Colon (tissue), 2 donors: ENCODE results near the gene ARHGEF9.
"Not testable (repeated sequence)": the region's sequence is repeated elsewhere in the genome, so short reads cannot be mapped to it uniquely, and the experiment has no call there.

Source experiments
- FAIRE-seq: peaks from 2 replicates; lab custom pipeline; 2012; peaks lifted over from hg19 to GRCh38; lab: Jason Lieb, UNC
- donor health status: control.
- donor health status: control.

ARHGEF9 gene

GRCh38 chrX:63784902-63785707, at the start of gene ARHGEF9:
Gene ARHGEF9 (minus strand): TSS chrX:63785214. CDS start chrX:63785145, 69 bp downstream.
- FAIRE-seq, result no peak

- FAIRE-seq, result not testable (repeated sequence)
These were observed 40.4 kb upstream of the ARHGEF9 start for GRCh38 chrX:63825446-63825845.

- no peak for FAIRE-seq
These were observed 33.1 kb upstream of the ARHGEF9 start for GRCh38 chrX:63818156-63818555.

GRCh38 chrX:63817696-63818095, 32.7 kb upstream of the ARHGEF9 start:
- no peak for FAIRE-seq

- FAIRE-seq, result no peak
These were observed 27.8 kb upstream of the ARHGEF9 start for GRCh38 chrX:63812823-63813222.

DNA sequence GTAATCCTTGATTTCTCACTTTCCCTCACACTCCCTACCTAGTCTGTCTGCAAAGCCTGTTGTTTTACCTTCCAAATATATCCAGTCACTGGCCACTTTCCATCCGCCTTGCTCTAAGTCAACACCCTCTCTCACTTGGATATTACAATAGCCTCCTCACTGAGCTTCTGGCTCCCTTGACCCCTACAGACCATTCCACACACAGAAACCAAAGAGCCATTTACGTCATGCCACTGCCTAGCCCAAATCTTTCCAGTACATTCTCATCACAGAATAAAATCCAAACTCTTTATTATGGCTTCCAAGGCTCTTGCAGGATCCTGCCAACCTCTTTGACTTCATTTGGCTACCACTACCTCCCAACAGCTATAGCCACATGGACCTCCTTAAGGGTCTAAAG, 25.7 kb upstream of the ARHGEF9 start:
- no peak for FAIRE-seq

GRCh38 chrX:63809173-63809572, 24.2 kb upstream of the ARHGEF9 start:
- FAIRE-seq, result no peak

- FAIRE-seq, result peak; percentile 72
These were observed 10.4 kb upstream of the ARHGEF9 start for GRCh38 chrX:63795406-63795805.

- FAIRE-seq, result no peak
These were observed 660 bp upstream of the ARHGEF9 start for GRCh38 chrX:63785708-63786040.

DNA sequence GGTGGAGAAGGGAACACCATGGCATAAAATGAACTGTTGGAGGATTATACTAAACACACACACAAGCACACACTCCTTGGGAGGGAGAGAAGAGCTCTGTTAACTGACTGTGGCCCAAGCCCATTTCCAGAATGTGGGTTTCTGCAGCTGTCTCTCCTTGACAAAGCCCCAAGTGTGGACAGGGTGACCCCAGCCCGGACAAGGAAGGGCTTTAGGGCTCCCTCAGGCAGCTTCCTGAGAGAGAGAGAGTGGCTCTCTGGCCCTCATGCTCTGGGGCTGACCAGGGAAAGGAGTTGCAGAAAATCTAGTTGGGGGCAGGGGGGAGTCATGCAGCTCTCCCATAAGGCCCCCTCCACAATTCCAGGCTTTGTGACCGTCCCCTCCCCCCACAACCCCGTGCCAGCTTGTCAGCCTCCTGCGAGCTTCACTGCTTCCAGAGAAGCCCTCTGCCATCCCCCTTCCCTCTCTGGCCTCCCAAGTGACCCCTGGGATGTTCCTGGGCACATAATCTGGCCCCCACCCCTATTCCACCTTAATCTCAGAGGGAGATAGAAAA, 590 bp downstream of the ARHGEF9 start:
- FAIRE-seq, result no peak

DNA sequence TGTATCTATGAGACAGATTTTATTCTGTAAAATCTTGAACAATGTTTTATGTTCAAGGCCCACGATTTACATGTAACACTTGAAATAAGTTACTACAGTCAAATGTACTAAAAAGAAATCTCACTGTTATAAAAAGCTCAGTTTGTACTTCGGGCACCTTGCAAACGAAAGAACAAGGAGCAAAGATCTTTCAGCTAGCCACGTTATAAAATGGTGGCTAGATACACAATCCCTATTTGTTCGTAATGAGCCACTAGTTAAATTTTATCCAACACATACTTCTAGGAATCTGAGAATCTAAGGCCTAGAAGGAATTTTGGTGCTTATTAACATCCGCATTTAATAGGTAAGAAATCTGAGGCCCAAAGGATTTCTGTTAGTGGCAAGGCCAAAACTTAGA, 2.5 kb downstream of the ARHGEF9 start:
- FAIRE-seq, result peak; percentile 86

- no peak for FAIRE-seq
These were observed 16.3 kb downstream of the ARHGEF9 start for GRCh38 chrX:63768760-63769159.

GRCh38 chrX:63765712-63766111, 19.3 kb downstream of the ARHGEF9 start:
- FAIRE-seq, result no peak

- no peak for FAIRE-seq
These were observed 20.1 kb downstream of the ARHGEF9 start for GRCh38 chrX:63764946-63765345.

- no peak for FAIRE-seq
These were observed 23.4 kb downstream of the ARHGEF9 start for GRCh38 chrX:63761639-63762038.

GRCh38 chrX:63758011-63758410, 27.0 kb downstream of the ARHGEF9 start:
- FAIRE-seq, result no peak

GRCh38 chrX:63755892-63756291, 29.1 kb downstream of the ARHGEF9 start:
- no peak for FAIRE-seq

GRCh38 chrX:63754860-63755579, 30.0 kb downstream of the ARHGEF9 start:
- FAIRE-seq, result peak; percentile 91

DNA sequence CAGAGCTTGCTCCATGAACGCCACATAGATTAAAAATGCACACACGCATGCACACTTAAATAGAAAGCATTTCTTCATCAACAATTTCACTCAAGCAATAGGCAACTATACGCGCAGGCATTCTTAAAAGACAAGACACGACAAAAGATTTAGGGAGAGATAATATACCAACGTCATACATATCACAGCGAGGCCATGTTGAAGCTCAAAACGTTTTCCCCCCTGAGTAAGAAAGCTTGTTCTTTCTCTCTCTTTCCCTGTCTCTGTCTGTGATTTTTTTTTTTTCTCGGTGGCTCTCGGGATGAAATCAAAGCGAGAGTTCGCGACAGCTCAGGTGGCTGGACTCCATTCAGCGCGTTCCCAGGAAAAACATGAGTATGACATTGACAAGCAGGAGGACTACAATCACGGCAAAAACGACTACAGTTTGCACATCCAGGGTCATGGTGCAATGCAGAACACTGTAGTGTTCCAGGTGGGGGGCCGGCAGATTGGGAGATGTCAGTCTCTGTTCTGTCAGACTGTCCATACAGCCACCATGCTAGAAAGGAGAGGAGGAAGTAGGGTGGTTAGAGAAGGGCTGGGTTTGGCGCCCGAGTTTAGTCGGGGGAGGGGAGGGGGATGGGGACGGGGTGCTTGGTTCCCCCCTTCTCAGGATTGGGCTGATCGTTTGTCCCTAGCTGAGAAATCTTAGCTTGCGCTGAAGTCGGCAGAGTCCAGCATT, 30.7 kb downstream of the ARHGEF9 start:
- FAIRE-seq, result peak; percentile 81

- no peak for FAIRE-seq
These were observed 33.5 kb downstream of the ARHGEF9 start for GRCh38 chrX:63751481-63751880.

GRCh38 chrX:63750811-63751210, 34.2 kb downstream of the ARHGEF9 start:
- FAIRE-seq, result no peak

DNA sequence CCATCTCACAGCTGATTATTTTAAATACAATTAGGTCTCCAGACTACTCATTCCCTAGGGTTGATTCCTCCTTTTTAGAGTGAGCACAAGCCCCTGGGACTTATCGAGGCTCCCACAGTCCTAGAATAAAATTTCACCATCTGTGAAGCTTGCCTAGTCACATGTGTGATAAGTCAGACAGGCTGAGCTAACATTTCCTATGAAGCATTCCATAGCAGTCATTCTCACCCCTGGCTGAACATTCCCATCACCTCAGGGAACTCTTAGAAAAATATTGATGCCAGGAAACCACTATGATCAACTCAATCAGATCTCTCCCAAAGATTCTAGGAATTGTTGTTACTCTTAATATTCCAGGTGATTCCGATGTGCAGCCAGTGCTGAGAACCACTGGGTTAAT, 37.7 kb downstream of the ARHGEF9 start:
- FAIRE-seq, result no peak

GRCh38 chrX:63746715-63747114, 38.3 kb downstream of the ARHGEF9 start:
- FAIRE-seq, result no peak
